ENCODE data around the gene EFEMP2.
A peak's percentile ranks its signal among the peaks of the same experiment; 100 is the strongest.

Gene EFEMP2

GRCh38 chr11:65911682-65912568 lies 39.3 kb upstream of the EFEMP2 start:
- H3K36me3 Mint-ChIP-seq (ENCODE audit: low read depth): no peaks in the 10 kb centered on the region
- H3K4me1 Mint-ChIP-seq (ENCODE audit: low read depth): peaks cover 43% of the 10 kb centered on the region
- peak overlapping the region; percentile 12 for H3K27ac Mint-ChIP-seq
- no peaks in the 10 kb centered on the region for H3K9me3 Mint-ChIP-seq
- no peaks in the 10 kb centered on the region for H3K27me3 Mint-ChIP-seq
- H3K4me3 Mint-ChIP-seq: no peak overlapping the region

GRCh38 chr11:65907878-65908277 lies 35.3 kb upstream of the EFEMP2 start:
- Mint-ChIP-seq H3K4me1 (ENCODE audit: low read depth) (peaks cover 14% of the 10 kb centered on the region), H3K4me3 (no peak overlapping the region), H3K27ac (no peak overlapping the region), H3K9me3 (no peaks in the 10 kb centered on the region), H3K36me3 (ENCODE audit: low read depth) (no peaks in the 10 kb centered on the region), H3K27me3 (no peaks in the 10 kb centered on the region)

GRCh38 chr11:65906602-65907001 lies 34.0 kb upstream of the EFEMP2 start:
- Mint-ChIP-seq H3K4me3 (no peak overlapping the region), H3K36me3 (ENCODE audit: low read depth) (no peaks in the 10 kb centered on the region), H3K4me1 (ENCODE audit: low read depth) (peaks cover 16% of the 10 kb centered on the region), H3K27me3 (no peaks in the 10 kb centered on the region), H3K27ac (no peak overlapping the region), H3K9me3 (no peaks in the 10 kb centered on the region)

- H3K4me3 Mint-ChIP-seq: no peak overlapping the region
- peaks cover 14% of the 10 kb centered on the region for H3K4me1 Mint-ChIP-seq (ENCODE audit: low read depth)
- no peaks in the 10 kb centered on the region for H3K9me3 Mint-ChIP-seq
- H3K36me3 Mint-ChIP-seq (ENCODE audit: low read depth): peaks cover 3% of the 10 kb centered on the region
- no peak overlapping the region for H3K27ac Mint-ChIP-seq
- H3K27me3 Mint-ChIP-seq: no peaks in the 10 kb centered on the region
Measured at GRCh38 chr11:65903715-65904114, 31.1 kb upstream of the EFEMP2 start.

GRCh38 chr11:65903068-65903481 lies 30.5 kb upstream of the EFEMP2 start:
- Mint-ChIP-seq H3K4me1 (ENCODE audit: low read depth) (peaks cover 20% of the 10 kb centered on the region), H3K4me3 (no peak overlapping the region), H3K27me3 (no peaks in the 10 kb centered on the region), H3K9me3 (no peaks in the 10 kb centered on the region), H3K27ac (no peak overlapping the region), H3K36me3 (ENCODE audit: low read depth) (peaks cover 5% of the 10 kb centered on the region)

GRCh38 chr11:65900899-65901180 lies 28.2 kb upstream of the EFEMP2 start:
- peaks cover 40% of the 10 kb centered on the region for H3K4me1 Mint-ChIP-seq (ENCODE audit: low read depth)
- peak overlapping the region; percentile 55 for H3K27ac Mint-ChIP-seq
- H3K36me3 Mint-ChIP-seq (ENCODE audit: low read depth): peaks cover 22% of the 10 kb centered on the region
- peak overlapping the region; percentile 60 for H3K4me3 Mint-ChIP-seq
- H3K9me3 Mint-ChIP-seq: no peaks in the 10 kb centered on the region
- H3K27me3 Mint-ChIP-seq: no peaks in the 10 kb centered on the region

GRCh38 chr11:65900125-65900898 lies 27.7 kb upstream of the EFEMP2 start, which contains the start of gene FOSL1:
Gene FOSL1, minus strand, starts transcription at chr11:65900388. Its CDS starts 49 bp downstream, at chr11:65900339.
- Mint-ChIP-seq H3K27me3 (no peaks in the 10 kb centered on the region), H3K36me3 (ENCODE audit: low read depth) (peaks cover 27% of the 10 kb centered on the region), H3K4me1 (ENCODE audit: low read depth) (peaks cover 45% of the 10 kb centered on the region), H3K27ac (peak within 1 kb of the TSS; percentile 86), H3K4me3 (peak within 1 kb of the TSS; percentile 82), H3K9me3 (no peaks in the 10 kb centered on the region)

- peaks cover 30% of the 10 kb centered on the region for H3K36me3 Mint-ChIP-seq (ENCODE audit: low read depth)
- H3K4me3 Mint-ChIP-seq: peak overlapping the region; percentile 82
- H3K27me3 Mint-ChIP-seq: no peaks in the 10 kb centered on the region
- peak overlapping the region; percentile 86 for H3K27ac Mint-ChIP-seq
- no peaks in the 10 kb centered on the region for H3K9me3 Mint-ChIP-seq
- H3K4me1 Mint-ChIP-seq (ENCODE audit: low read depth): peaks cover 49% of the 10 kb centered on the region
Measured at GRCh38 chr11:65899356-65900124, 26.9 kb upstream of the EFEMP2 start.

- peak overlapping the region; percentile 90 for H3K27ac Mint-ChIP-seq
- peaks cover 34% of the 10 kb centered on the region for H3K36me3 Mint-ChIP-seq (ENCODE audit: low read depth)
- no peaks in the 10 kb centered on the region for H3K9me3 Mint-ChIP-seq
- H3K4me1 Mint-ChIP-seq (ENCODE audit: low read depth): peaks cover 56% of the 10 kb centered on the region
- peak overlapping the region; percentile 90 for H3K4me3 Mint-ChIP-seq
- no peaks in the 10 kb centered on the region for H3K27me3 Mint-ChIP-seq
Measured at GRCh38 chr11:65898656-65899355, 26.2 kb upstream of the EFEMP2 start.

- no peaks in the 10 kb centered on the region for H3K27me3 Mint-ChIP-seq
- H3K9me3 Mint-ChIP-seq: no peaks in the 10 kb centered on the region
- H3K4me3 Mint-ChIP-seq: peak overlapping the region; percentile 63
- peak overlapping the region; percentile 58 for H3K27ac Mint-ChIP-seq
- H3K4me1 Mint-ChIP-seq (ENCODE audit: low read depth): peaks cover 69% of the 10 kb centered on the region
- peaks cover 43% of the 10 kb centered on the region for H3K36me3 Mint-ChIP-seq (ENCODE audit: low read depth)
Measured at GRCh38 chr11:65897020-65897471, 24.4 kb upstream of the EFEMP2 start.

- peak overlapping the region; percentile 83 for H3K27ac Mint-ChIP-seq
- H3K9me3 Mint-ChIP-seq: no peaks in the 10 kb centered on the region
- peaks cover 70% of the 10 kb centered on the region for H3K4me1 Mint-ChIP-seq (ENCODE audit: low read depth)
- H3K27me3 Mint-ChIP-seq: no peaks in the 10 kb centered on the region
- no peak overlapping the region for H3K4me3 Mint-ChIP-seq
- H3K36me3 Mint-ChIP-seq (ENCODE audit: low read depth): peaks cover 45% of the 10 kb centered on the region
Measured at GRCh38 chr11:65896034-65896999, 23.7 kb upstream of the EFEMP2 start.

GRCh38 chr11:65895482-65895981 lies 22.9 kb upstream of the EFEMP2 start:
- Mint-ChIP-seq H3K4me3 (peak overlapping the region; percentile 43), H3K4me1 (ENCODE audit: low read depth) (peaks cover 68% of the 10 kb centered on the region), H3K27me3 (no peaks in the 10 kb centered on the region), H3K9me3 (no peaks in the 10 kb centered on the region), H3K36me3 (ENCODE audit: low read depth) (peaks cover 45% of the 10 kb centered on the region), H3K27ac (peak overlapping the region; percentile 83)

GRCh38 chr11:65894034-65894591 lies 21.5 kb upstream of the EFEMP2 start:
- H3K4me3 Mint-ChIP-seq: peak overlapping the region; percentile 99
- H3K4me1 Mint-ChIP-seq (ENCODE audit: low read depth): peaks cover 79% of the 10 kb centered on the region
- H3K27ac Mint-ChIP-seq: peak overlapping the region; percentile 81
- H3K36me3 Mint-ChIP-seq (ENCODE audit: low read depth): peaks cover 45% of the 10 kb centered on the region
- H3K9me3 Mint-ChIP-seq: no peaks in the 10 kb centered on the region
- H3K27me3 Mint-ChIP-seq: no peaks in the 10 kb centered on the region
